IMR-90 (cell line): ENCODE data around the gene PRPSAP1. TPM values are rescaled to one million over a fixed set of nuclear protein-coding genes. Genes with fewer than 3 reads are reported as not detected.

Experiments used
- ATAC-seq: fragments of 200-7000 bp; cut with Tn5 transposase; 2 replicates; pipeline ENCODE4 v1.9.1; 2020; ENCODE audit warnings: low read depth, mild to moderate bottlenecking, moderate library complexity
- BruUV-seq: library from RNA; stranded (reverse); fragments of 400-500 nt; replicated peaks from 2 replicates; lab custom pipeline; 2021; lab: Mats Ljungman, UMichigan
- CTCF ChIA-PET: fragments of 300-600 bp; formaldehyde crosslinking; extraction: SDS; loops from one replicate; lab custom pipeline; 2021; ENCODE audit warnings: antibody characterized with exemption; lab: Yijun Ruan, JAX
- POLR2A ChIA-PET: fragments of 300-600 bp; sonication (Branson Sonifier 250); formaldehyde crosslinking; loops from one replicate; lab custom pipeline; 2022; ENCODE audit warnings: antibody characterized with exemption; ENCODE audit not compliant: unreplicated experiment; lab: Charles Lee
- DNase-seq: peaks from one replicate; pipeline ENCODE4 v3.0.0; 2013
- H2AFZ ChIP-seq: replicated peaks from 2 replicates; pipeline ENCODE3; 2013; ENCODE audit warnings: low read length, mild to moderate bottlenecking; ENCODE audit not compliant: poor library complexity
- H2AK5ac ChIP-seq: 2 replicates; pipeline ENCODE4 v1.6.1; 2013; ENCODE audit warnings: low read depth, low read length, inconsistent platforms
- H2AK9ac ChIP-seq: replicated peaks from 2 replicates; pipeline ENCODE3; 2013; ENCODE audit warnings: mild to moderate bottlenecking, low read depth, low read length, moderate library complexity; ENCODE audit not compliant: poor library complexity
- H2BK120ac ChIP-seq: 2 replicates; pipeline ENCODE4 v1.6.1; 2013; ENCODE audit warnings: low read depth, low read length, inconsistent platforms
- H2BK15ac ChIP-seq: 3 replicates; pipeline ENCODE4 v1.6.1; 2013; ENCODE audit warnings: low read depth, low read length, inconsistent platforms
- H2BK20ac ChIP-seq: 2 replicates; pipeline ENCODE4 v1.6.1; 2013; ENCODE audit warnings: low read depth, mild to moderate bottlenecking, inconsistent platforms, low read length, moderate library complexity
- H2BK5ac ChIP-seq: 2 replicates; pipeline ENCODE4 v1.6.1; 2013; ENCODE audit warnings: mild to moderate bottlenecking, low read depth, low read length, inconsistent platforms; ENCODE audit not compliant: poor library complexity, severe bottlenecking
- H3K14ac ChIP-seq: replicated peaks from 2 replicates; pipeline ENCODE4 v1.6.1; 2013; ENCODE audit warnings: low read depth, low read length, inconsistent platforms
- H3K18ac ChIP-seq: 2 replicates; pipeline ENCODE4 v1.6.1; 2013; ENCODE audit warnings: low read depth, low read length, control low read depth
- H3K23ac ChIP-seq: 2 replicates; pipeline ENCODE4 v1.6.1; 2013; ENCODE audit warnings: low read depth, low read length, inconsistent platforms
- H3K27ac ChIP-seq: 2 replicates; pipeline ENCODE4 v1.5.1; 2013; ENCODE audit warnings: mild to moderate bottlenecking, control low read depth, low read length; ENCODE audit not compliant: insufficient read depth
- H3K27me3 ChIP-seq: 2 replicates; pipeline ENCODE4 v1.6.1; 2013; ENCODE audit warnings: low read length; ENCODE audit not compliant: control insufficient read depth, insufficient read depth
- H3K36me3 ChIP-seq: 2 replicates; pipeline ENCODE4 v1.6.1; 2013; ENCODE audit warnings: low read length, mixed read lengths; ENCODE audit not compliant: control insufficient read depth, insufficient read depth
- H3K4ac ChIP-seq: 2 replicates; pipeline ENCODE4 v1.6.1; 2013; ENCODE audit warnings: low read depth, low read length, inconsistent platforms
- H3K4me1 ChIP-seq: 2 replicates; pipeline ENCODE4 v1.6.1; 2013; ENCODE audit warnings: low read length, mixed read lengths; ENCODE audit not compliant: control insufficient read depth, insufficient read depth
- H3K4me2 ChIP-seq: 2 replicates; pipeline ENCODE4 v1.6.1; 2013; ENCODE audit warnings: low read depth, mild to moderate bottlenecking, control low read depth, low read length, moderate library complexity
- H3K4me3 ChIP-seq: 2 replicates; pipeline ENCODE4 v1.5.1; 2013; ENCODE audit warnings: low read depth, mild to moderate bottlenecking, control low read depth, low read length, moderate library complexity; ENCODE audit not compliant: insufficient read depth
- H3K56ac ChIP-seq: 2 replicates; pipeline ENCODE4 v1.6.1; 2013; ENCODE audit warnings: low read length, inconsistent platforms; ENCODE audit not compliant: insufficient read depth; ENCODE audit errors: extremely low read depth
- H3K79me1 ChIP-seq, 2 experiments: 2 replicates each; pipeline ENCODE4 v1.6.1; 2013; ENCODE audit warnings: low read length in 2 of 2, inconsistent platforms in 1 of 2, low read depth in 1 of 2
- H3K9ac ChIP-seq: 2 replicates; pipeline ENCODE4 v1.6.1; 2013; ENCODE audit warnings: low read depth, low read length, control low read depth
- H3K9me1 ChIP-seq: 2 replicates; pipeline ENCODE4 v1.6.1; 2013; ENCODE audit warnings: low read length, inconsistent platforms; ENCODE audit not compliant: insufficient read depth
- H3K9me3 ChIP-seq: 2 replicates; pipeline ENCODE4 v1.6.1; 2013; ENCODE audit warnings: low read length; ENCODE audit not compliant: control insufficient read depth, insufficient read depth
- H4K20me1 ChIP-seq: 2 replicates; pipeline ENCODE4 v1.6.1; 2013; ENCODE audit warnings: low read length, inconsistent platforms; ENCODE audit not compliant: insufficient read depth
- H4K5ac ChIP-seq: 2 replicates; pipeline ENCODE4 v1.6.1; 2013; ENCODE audit warnings: mild to moderate bottlenecking, low read depth, low read length, control low read depth
- H4K8ac ChIP-seq, 2 experiments: 2 replicates each; pipeline ENCODE4 v1.6.1; 2013; ENCODE audit warnings: low read depth in 2 of 2, low read length in 2 of 2, control low read depth in 1 of 2, inconsistent platforms in 1 of 2
- H4K91ac ChIP-seq: 2 replicates; pipeline ENCODE4 v1.6.1; 2013; ENCODE audit warnings: low read depth, low read length, inconsistent platforms; ENCODE audit not compliant: insufficient read depth
- MAZ ChIP-seq: IDR thresholded peaks from 2 replicates; pipeline ENCODE4 v1.6.1; 2012; ENCODE audit warnings: low read depth, mild to moderate bottlenecking, low read length, improper control_type of control experiment, moderate library complexity, borderline replicate concordance
- MXI1 ChIP-seq: IDR thresholded peaks from 2 replicates; pipeline ENCODE4 v1.6.1; 2012; ENCODE audit warnings: low read depth, mild to moderate bottlenecking, low read length, moderate library complexity, borderline replicate concordance
- POLR2A ChIP-seq: IDR thresholded peaks from 2 replicates; pipeline ENCODE4 v1.6.1; 2012; ENCODE audit warnings: mild to moderate bottlenecking, low read depth, low read length
- WGBS, 2 experiments: methylation state at CpG; one replicate each; pipeline versions ENCODE4 v1.1.5 to v1.1.7; 2013; ENCODE audit warnings: missing lambda C conversion rate in 2 of 2; ENCODE audit not compliant: insufficient read length in 1 of 2; ENCODE audit errors: extremely low coverage in 2 of 2; 5-methylcytosine and 5-hydroxymethylcytosine counted together
- dilution Hi-C: fragments of 300-500 bp; cut with HindIII; formaldehyde crosslinking; loops from one replicate; pipeline ENCODE4 v1.14.3; 2018; ENCODE audit warnings: low sequenced_read_pairs; ENCODE audit not compliant: unreplicated experiment
- in situ Hi-C: fragments of 300-500 bp; cut with MboI; formaldehyde crosslinking; loops from 3 replicates; pipeline ENCODE4 v1.14.3; 2019; ENCODE audit warnings: low sequenced_read_pairs, inconsistent platforms, mixed read lengths
- intact Hi-C: fragments of 100-400 bp; cut with micrococcal nuclease; formaldehyde crosslinking; loops from 2 replicates; pipeline ENCODE4 v1.10.0; 2022
- polyA plus RNA-seq, 3 experiments: library from polyadenylated mRNA; depleted of rRNA; stranded (reverse); fragments of >200 nt; gene quantifications; 2 replicates each; pipeline ENCODE4 v1.2.3, GENCODE V29; 2012; ENCODE audit warnings: low replicate concordance in 1 of 3
- total RNA-seq: library from RNA; depleted of rRNA; stranded (reverse); fragments of >200 nt; gene quantifications from 2 replicates; pipeline ENCODE4 v1.2.3, GENCODE V29; 2012
- TF ChIP-seq, protein P1 (sequence below): fragments of 150-350 bp; IDR thresholded peaks from 2 replicates; pipeline ENCODE4 v1.6.1; 2017; ENCODE audit warnings: mild to moderate bottlenecking, antibody characterized with exemption, low read length, low read depth

Gene PRPSAP1
- total and polyA plus RNA-seq, 2 of the 4 experiments (the other 2 are of a cell fraction), result 34.4 to 48.6 TPM

DNA sequence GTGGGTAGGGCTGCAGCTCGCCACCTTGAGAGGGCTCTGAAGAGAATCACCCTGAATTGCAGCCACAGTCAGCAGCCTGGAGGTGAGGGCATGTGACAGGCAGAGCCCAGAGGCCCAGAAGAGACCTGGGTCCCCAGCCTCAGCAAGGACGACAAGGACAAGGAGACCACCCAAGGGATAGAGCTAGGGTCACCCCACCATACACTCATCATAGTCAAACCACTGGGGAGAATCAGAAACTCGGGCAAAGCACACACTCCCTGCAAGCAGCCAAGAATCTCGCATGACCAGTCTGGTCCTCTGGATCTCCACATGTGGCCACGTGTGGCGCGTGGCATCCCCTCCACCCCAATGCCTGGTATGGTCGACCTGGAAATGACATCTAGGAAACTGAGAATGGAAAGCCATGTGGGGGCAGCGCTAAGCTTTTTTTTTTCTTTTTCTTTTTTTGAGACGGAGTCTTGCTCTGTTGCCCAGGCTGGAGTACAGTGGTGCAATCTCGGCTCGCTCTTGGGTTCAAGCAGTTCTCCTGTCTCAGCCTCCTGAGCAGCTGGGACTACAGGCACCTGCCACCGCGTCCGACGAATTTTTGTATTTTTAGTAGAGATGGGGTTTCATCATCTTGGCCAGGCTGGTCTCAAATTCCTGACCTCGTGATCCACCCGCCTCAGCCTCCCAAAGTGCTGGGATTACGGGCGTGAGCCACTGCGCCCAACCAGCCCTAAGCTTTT lies 26.1 kb upstream of the PRPSAP1 start (continued):
- TF ChIP-seq POLR2A, result no peak; the same call in 1 of the 2 replicates
- TF ChIP-seq MAZ, result no peak

DNA sequence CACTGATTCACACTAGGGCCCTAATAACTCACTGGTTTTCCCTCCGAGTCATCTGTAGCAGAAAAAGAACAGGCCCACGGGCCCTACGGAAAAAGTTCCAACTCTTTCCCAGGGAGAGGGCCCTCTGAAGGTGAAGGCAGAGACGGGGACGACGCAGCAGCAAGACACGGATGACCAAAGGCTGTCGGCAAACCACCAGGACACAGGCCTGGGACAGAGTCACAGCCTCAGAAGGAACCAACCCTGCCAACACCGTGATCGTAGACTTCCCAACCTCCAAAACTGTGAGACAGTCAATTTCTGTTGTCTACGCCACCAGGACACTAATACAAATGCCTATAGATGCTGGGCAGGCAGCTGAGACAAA lies 25.5 kb upstream of the PRPSAP1 start:
- intact Hi-C loops, result no loop called here
- Histone ChIP-seq H3K36me3 (no peaks in the 10 kb centered on the region), H4K91ac (no peak overlapping the region), H3K18ac (no peak overlapping the region), H3K23ac (peak overlapping the region; percentile 12; the same call in 1 of the 2 replicates), H2BK120ac (peak overlapping the region; percentile 38), H2AFZ (no peak overlapping the region), H2AK9ac (no peak overlapping the region), H3K4me2 (no peak overlapping the region), H4K20me1 (no peaks in the 10 kb centered on the region; the same call in 1 of the 2 replicates), H3K79me1 (peaks cover 22 to 48% of the 10 kb centered on the region in 2 experiments), H2BK15ac (0 out of 3 replicates have a peak overlapping the region, but pooled peaks have one; percentile 23), H4K8ac (peak overlapping the region; percentile 40 to 41; a peak in 2 of 4 replicates), H3K27ac (no peak overlapping the region; the same call in 1 of the 2 replicates), H3K9me3 (no peaks in the 10 kb centered on the region), H2AK5ac (peak overlapping the region; percentile 77), H2BK20ac (peak overlapping the region; percentile 42; the same call in 1 of the 2 replicates), H3K56ac (no peak overlapping the region), H3K14ac (peak overlapping the region; percentile 34; the same call in 1 of the 2 replicates), H3K9me1 (peaks cover 12% of the 10 kb centered on the region), H3K27me3 (no peaks in the 10 kb centered on the region), H3K4ac (peak overlapping the region; percentile 53), H3K4me1 (peaks cover 8% of the 10 kb centered on the region; the same call in 1 of the 2 replicates), H2BK5ac (no peak overlapping the region), H3K4me3 (no peak overlapping the region), H3K9ac (no peak overlapping the region), H4K5ac (no peak overlapping the region)
- no peak for DNase-seq
- BruUV-seq, result no TSS peak
- in situ Hi-C loops, result no loop called here
- ATAC-seq, result no peak
- WGBS, 2 experiments, result 76% methylated on average over 7 of the region's 11 CpGs; no CpG with 5 or more reads in 1 of the 2 experiments
- no peak for TF ChIP-seq MXI1
- TF ChIP-seq, protein P1, sequence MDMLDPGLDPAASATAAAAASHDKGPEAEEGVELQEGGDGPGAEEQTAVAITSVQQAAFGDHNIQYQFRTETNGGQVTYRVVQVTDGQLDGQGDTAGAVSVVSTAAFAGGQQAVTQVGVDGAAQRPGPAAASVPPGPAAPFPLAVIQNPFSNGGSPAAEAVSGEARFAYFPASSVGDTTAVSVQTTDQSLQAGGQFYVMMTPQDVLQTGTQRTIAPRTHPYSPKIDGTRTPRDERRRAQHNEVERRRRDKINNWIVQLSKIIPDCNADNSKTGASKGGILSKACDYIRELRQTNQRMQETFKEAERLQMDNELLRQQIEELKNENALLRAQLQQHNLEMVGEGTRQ, result no peak
- dilution Hi-C loops, result no loop called here
- POLR2A ChIA-PET, result no interaction called here
- CTCF ChIA-PET, result no interaction called here
